IgD-negative memory B cell (primary cell): ENCODE data around the gene TLR6. TPM values are rescaled to one million over a fixed set of nuclear protein-coding genes. Genes with fewer than 3 reads are reported as not detected.
"Not testable (repeated sequence)": the region's sequence is repeated elsewhere in the genome, so short reads cannot be mapped to it uniquely, and the experiment has no call there.

Experiments used
- H3K27ac Mint-ChIP-seq, 3 donors: one replicate each; pipeline ENCODE4 v1.8.0; 2020 to 2022; ENCODE audit warnings: mild to moderate bottlenecking in 3 of 3, mixed read lengths in 3 of 3, moderate library complexity in 1 of 3
- H3K27me3 Mint-ChIP-seq: one replicate; pipeline ENCODE4 v1.8.0; 2021; ENCODE audit warnings: mixed read lengths
- H3K36me3 Mint-ChIP-seq: one replicate; pipeline ENCODE4 v1.8.0; 2020; ENCODE audit warnings: mild to moderate bottlenecking, mixed read lengths
- H3K4me1 Mint-ChIP-seq, 3 donors: one replicate each; pipeline ENCODE4 v1.8.0; 2020 to 2022; ENCODE audit warnings: mixed read lengths in 3 of 3, mild to moderate bottlenecking in 1 of 3
- H3K4me3 Mint-ChIP-seq, 4 donors: one replicate each; pipeline ENCODE4 v1.8.0; 2020 to 2022; ENCODE audit warnings: mild to moderate bottlenecking in 4 of 4, mixed read lengths in 4 of 4, moderate library complexity in 3 of 4
- H3K9me3 Mint-ChIP-seq, 3 donors: one replicate each; pipeline ENCODE4 v1.8.0; 2020 to 2021; ENCODE audit warnings: mixed read lengths in 3 of 3, mild to moderate bottlenecking in 1 of 3
- polyA plus RNA-seq: library from polyadenylated mRNA; unstranded; fragments of 300-500 nt; fragmentation: Illumina TruSeq; gene quantifications from one replicate; pipeline ENCODE4 v1.2.3, GENCODE V29; 2021

TLR6 gene
- polyA plus RNA-seq, 1 donor from 2014 or later: 13.6 TPM

DNA sequence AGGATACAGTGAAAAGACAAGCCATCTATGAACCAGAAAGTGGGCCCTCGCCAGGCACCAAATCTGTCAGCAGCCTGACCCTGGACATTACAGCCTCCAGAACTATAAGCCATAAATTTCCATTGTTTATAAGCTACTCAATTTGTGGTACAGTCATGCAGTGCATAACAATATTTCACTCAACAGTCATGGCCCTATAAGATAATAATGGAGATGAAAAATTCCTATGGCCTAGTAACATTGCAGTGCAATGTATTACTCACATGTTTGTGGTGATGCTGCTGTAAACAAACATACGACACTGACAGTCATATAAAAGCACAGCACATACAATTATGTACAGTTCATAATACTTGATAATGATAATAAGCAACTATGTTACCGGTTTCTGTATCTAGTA is 34.9 kb downstream of the TLR6 start:
- H3K27ac Mint-ChIP-seq: peak overlapping the region in 1 of 3 donors; percentile 26
- peaks cover 32 to 39% (median 33%) of the 10 kb centered on the region in 3 donors for H3K4me1 Mint-ChIP-seq
- H3K4me3 Mint-ChIP-seq: peak overlapping the region in 1 of 4 donors; percentile 4
- H3K27me3 Mint-ChIP-seq: no peaks in the 10 kb centered on the region
- H3K9me3 Mint-ChIP-seq: peaks cover 8 to 13% (median 8%) of the 10 kb centered on the region in 3 donors
- H3K36me3 Mint-ChIP-seq: peaks cover 7% of the 10 kb centered on the region

DNA sequence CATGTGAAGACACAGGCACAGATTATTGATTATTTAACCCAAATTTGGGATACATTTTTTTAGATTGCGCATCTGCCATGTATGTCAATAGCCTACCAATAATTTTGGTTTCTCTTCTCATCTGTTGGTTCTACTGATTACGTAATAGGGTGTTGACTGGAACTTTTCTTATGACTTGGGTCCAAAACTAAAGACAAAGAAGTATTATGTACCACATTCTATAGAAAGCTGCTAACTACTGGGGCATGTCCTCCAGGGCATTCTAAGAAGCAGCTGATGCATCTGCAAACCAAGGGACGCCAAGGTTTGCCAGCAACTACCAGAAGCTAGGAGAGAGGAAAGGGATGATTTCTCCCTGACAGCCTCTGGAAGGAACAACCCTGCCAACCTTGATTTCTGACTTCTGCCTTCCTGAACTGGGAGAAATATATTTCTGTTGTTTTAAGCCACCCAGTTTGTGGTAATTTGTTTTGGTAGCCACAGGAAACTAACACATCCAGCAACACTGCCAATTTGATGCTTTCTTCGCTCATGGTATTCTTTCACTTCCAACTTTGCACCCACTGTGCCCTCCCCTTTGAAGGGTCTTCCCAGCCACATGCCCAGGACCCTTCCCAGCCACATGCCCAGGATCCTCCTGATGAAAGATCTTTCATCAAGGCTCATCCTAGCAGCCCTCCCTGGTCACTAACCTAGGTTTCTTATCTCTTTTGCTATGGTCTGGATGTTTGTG is 36.1 kb downstream of the TLR6 start:
- H3K27ac Mint-ChIP-seq: peak overlapping the region; percentile 59 to 94 (median 90)

DNA sequence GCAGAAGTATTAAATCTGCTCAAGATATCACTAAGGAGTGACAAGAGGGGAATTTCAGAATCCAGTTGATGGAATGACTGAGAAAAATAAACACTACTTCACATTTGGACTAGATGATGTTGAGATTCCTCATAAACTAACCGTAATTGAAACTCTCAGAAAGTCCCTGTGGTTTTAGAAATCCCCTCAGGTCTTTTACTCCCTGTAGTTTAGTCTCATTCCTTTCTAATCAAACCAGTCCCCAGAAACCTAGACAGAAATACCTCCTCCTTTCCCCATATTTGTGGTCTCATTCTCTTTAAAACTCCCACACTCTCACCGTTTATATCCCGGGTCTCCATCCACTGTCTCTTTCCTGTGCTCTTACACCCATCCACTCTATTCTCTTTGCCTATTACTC is 37.0 kb downstream of the TLR6 start:
- peaks cover 39 to 46% (median 40%) of the 10 kb centered on the region in 3 donors for H3K4me1 Mint-ChIP-seq
- peak overlapping the region; percentile 59 to 94 (median 90) for H3K27ac Mint-ChIP-seq
- peak overlapping the region in 2 of 4 donors; percentile 55 to 68 for H3K4me3 Mint-ChIP-seq
- H3K27me3 Mint-ChIP-seq: no peaks in the 10 kb centered on the region
- peaks cover 7% of the 10 kb centered on the region for H3K36me3 Mint-ChIP-seq
- H3K9me3 Mint-ChIP-seq: peaks cover 8 to 9% (median 8%) of the 10 kb centered on the region in 3 donors

More for the DNA sequence above, 36.1 kb downstream of the TLR6 start:
- no peaks in the 10 kb centered on the region for H3K27me3 Mint-ChIP-seq
- H3K4me3 Mint-ChIP-seq: peak overlapping the region in 3 of 4 donors; percentile 21 to 89 (median 82)
- H3K4me1 Mint-ChIP-seq: peaks cover 39 to 46% (median 45%) of the 10 kb centered on the region in 3 donors
- H3K9me3 Mint-ChIP-seq: peaks cover 8 to 13% (median 8%) of the 10 kb centered on the region in 3 donors
- H3K36me3 Mint-ChIP-seq: peaks cover 7% of the 10 kb centered on the region

DNA sequence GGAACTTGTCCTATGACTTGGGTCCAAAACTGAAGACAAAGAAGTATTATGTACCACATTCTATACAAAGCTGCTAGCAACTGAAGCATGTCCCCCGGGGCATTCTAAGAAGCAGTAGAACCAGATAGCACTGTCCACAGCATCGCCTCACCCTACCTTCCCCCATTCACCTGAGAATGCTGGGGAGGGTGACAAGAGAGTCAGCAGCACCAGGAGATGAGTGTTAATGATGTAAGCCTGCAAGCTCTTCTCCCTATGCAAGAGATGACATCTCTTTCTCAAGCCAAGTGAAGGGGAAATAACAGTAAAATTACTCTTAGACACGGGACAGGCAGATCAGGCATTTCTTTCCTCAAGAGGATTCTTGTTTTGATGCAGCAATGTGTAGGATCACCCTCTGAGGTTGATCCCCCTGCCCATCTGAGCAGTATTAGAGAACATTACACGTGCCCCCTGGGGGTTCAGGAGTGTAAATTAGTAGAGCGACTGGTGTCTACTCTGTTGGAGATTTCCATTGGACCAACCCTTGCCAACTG is 38.1 kb downstream of the TLR6 start:
- no peaks in the 10 kb centered on the region for H3K27me3 Mint-ChIP-seq
- H3K4me1 Mint-ChIP-seq: peaks cover 41 to 48% (median 42%) of the 10 kb centered on the region in 3 donors
- peak overlapping the region in 3 of 4 donors; percentile 3 to 65 (median 32) for H3K4me3 Mint-ChIP-seq
- peaks cover 6 to 9% (median 9%) of the 10 kb centered on the region in 3 donors for H3K9me3 Mint-ChIP-seq
- H3K27ac Mint-ChIP-seq: peak overlapping the region in 2 of 3 donors; percentile 59 to 94
- H3K36me3 Mint-ChIP-seq: peaks cover 9% of the 10 kb centered on the region

- no peaks in the 10 kb centered on the region for H3K27me3 Mint-ChIP-seq
- peaks cover 37 to 48% (median 43%) of the 10 kb centered on the region in 3 donors for H3K4me1 Mint-ChIP-seq
- peaks cover 2% of the 10 kb centered on the region for H3K36me3 Mint-ChIP-seq
- H3K9me3 Mint-ChIP-seq: peaks cover 0 to 3% (median 0%) of the 10 kb centered on the region in 3 donors
- peak overlapping the region; percentile 15 to 60 (median 30) for H3K4me3 Mint-ChIP-seq
- peak overlapping the region; percentile 84 to 94 (median 92) for H3K27ac Mint-ChIP-seq
Measured at GRCh38 chr4:38815885-38816782, 40.5 kb downstream of the TLR6 start.

DNA sequence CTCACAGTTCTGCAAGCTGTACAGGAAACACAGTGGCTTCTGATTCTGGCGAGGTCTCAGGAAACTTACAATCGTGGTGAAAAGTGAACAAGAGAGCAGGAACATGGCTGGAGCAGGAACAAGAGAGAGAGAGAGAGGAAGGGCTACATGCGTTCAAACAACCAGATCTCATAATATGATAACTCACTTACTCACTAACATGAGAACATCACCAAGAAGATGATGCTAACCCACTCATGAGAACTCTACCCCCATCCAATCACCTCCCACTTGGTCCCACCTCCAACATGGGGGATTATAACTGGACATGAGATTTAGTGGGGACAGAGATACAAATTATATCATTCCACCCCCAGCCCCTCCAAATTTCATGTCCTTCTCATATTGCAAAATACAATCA is 42.2 kb downstream of the TLR6 start:
- peaks cover 2% of the 10 kb centered on the region for H3K36me3 Mint-ChIP-seq
- H3K9me3 Mint-ChIP-seq: peaks cover 0 to 3% (median 0%) of the 10 kb centered on the region in 3 donors
- peaks cover 22 to 37% (median 34%) of the 10 kb centered on the region in 3 donors for H3K4me1 Mint-ChIP-seq
- no peaks in the 10 kb centered on the region for H3K27me3 Mint-ChIP-seq
- H3K4me3 Mint-ChIP-seq: no peak overlapping the region
- H3K27ac Mint-ChIP-seq: peak overlapping the region in 1 of 3 donors; percentile 14

DNA sequence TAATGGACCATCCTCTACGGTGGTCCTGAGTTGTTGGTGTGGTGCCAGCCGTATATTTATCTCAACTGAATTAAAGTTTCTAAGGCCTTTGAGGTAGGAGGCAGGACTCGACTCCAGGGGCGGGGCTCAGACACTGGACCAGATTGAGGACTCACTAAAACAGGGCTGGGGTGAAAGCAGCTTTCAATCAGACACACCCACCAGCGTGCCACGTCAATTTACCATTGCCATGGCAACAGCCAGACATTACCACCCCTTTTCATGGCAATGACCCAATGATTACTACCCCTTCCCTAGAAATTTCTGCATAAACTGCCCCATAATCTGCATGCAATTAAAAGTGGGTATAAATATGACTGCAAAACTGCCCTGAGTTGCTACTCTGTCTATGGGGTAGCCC is 45.3 kb downstream of the TLR6 start:
- H3K9me3 Mint-ChIP-seq: peaks cover 0 to 3% (median 0%) of the 10 kb centered on the region in 3 donors
- no peaks in the 10 kb centered on the region for H3K27me3 Mint-ChIP-seq
- H3K27ac Mint-ChIP-seq: no peak overlapping the region
- peak overlapping the region in 1 of 4 donors; percentile 51 for H3K4me3 Mint-ChIP-seq
- H3K36me3 Mint-ChIP-seq: peaks cover 2% of the 10 kb centered on the region
- peaks cover 10 to 21% (median 18%) of the 10 kb centered on the region in 3 donors for H3K4me1 Mint-ChIP-seq

DNA sequence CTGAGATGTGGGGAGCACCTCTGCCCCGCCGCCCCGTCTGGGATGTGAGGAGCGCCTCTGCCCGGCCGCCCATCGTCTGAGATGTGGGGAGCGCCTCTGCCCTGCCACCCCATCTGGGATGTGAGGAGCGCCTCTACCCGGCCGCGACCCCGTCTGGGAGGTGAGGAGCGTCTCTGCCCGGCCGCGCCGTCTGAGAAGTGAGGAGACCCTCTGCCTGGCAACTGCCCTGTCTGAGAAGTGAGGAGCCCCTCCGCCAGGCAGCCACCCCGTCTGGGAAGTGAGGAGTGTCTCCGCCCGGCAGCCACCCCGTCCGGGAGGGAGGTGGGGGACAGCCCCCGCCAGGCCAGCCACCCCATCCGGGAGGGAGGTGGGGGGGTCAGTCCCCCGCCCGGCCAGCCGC is 49.2 kb downstream of the TLR6 start:
- H3K4me1 Mint-ChIP-seq: peaks cover 17 to 32% (median 28%) of the 10 kb centered on the region in 3 donors
- H3K4me3 Mint-ChIP-seq, H3K36me3 Mint-ChIP-seq, H3K27me3 Mint-ChIP-seq, H3K27ac Mint-ChIP-seq, H3K9me3 Mint-ChIP-seq: not testable (repeated sequence)

GRCh38 chr4:38806251-38806650 is 50.4 kb downstream of the TLR6 start:
- H3K4me1 Mint-ChIP-seq: peaks cover 20 to 36% (median 35%) of the 10 kb centered on the region in 3 donors
- peak overlapping the region; percentile 88 to 97 (median 89) for H3K27ac Mint-ChIP-seq
- peaks cover 10% of the 10 kb centered on the region for H3K36me3 Mint-ChIP-seq

DNA sequence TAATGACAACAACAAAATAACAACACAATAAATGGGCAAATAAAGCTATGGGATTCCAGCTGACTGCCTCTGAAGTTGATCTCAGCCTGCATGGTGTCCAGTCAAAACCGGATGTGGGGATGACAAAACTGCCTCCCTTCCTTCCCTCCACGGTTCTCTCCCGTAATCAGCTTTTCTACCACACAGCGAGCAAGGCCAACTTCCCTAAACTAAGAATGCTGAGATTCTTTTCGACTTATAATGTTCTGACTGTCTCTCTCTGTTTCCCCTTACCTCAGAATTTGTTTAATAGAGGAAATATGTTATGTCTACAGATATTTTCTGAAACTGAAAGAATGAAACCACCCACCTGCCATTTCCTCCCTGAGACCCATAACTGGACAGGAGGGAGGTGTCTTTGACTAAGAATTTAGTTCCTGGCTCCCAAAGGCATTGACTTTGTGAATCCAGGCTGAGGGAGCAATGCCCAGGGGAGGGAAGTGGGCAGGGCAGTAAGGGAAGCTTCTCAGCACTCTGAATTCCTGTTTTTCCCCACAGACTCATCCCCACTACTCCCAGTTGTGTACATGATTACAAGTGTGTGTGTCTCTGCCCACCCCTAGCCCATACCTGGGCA is 51.0 kb downstream of the TLR6 start:
- peak overlapping the region; percentile 75 to 95 (median 88) for H3K4me3 Mint-ChIP-seq
- no peaks in the 10 kb centered on the region for H3K27me3 Mint-ChIP-seq
- H3K36me3 Mint-ChIP-seq: peaks cover 14% of the 10 kb centered on the region
- peaks cover 3 to 5% (median 5%) of the 10 kb centered on the region in 3 donors for H3K9me3 Mint-ChIP-seq
- H3K4me1 Mint-ChIP-seq: peaks cover 20 to 41% (median 38%) of the 10 kb centered on the region in 3 donors
- peak overlapping the region; percentile 88 to 97 (median 89) for H3K27ac Mint-ChIP-seq

More at GRCh38 chr4:38806251-38806650, 50.4 kb downstream of the TLR6 start:
- H3K4me3 Mint-ChIP-seq: peak overlapping the region; percentile 75 to 95 (median 88)
- not testable (repeated sequence) for H3K9me3 Mint-ChIP-seq, H3K27me3 Mint-ChIP-seq

DNA sequence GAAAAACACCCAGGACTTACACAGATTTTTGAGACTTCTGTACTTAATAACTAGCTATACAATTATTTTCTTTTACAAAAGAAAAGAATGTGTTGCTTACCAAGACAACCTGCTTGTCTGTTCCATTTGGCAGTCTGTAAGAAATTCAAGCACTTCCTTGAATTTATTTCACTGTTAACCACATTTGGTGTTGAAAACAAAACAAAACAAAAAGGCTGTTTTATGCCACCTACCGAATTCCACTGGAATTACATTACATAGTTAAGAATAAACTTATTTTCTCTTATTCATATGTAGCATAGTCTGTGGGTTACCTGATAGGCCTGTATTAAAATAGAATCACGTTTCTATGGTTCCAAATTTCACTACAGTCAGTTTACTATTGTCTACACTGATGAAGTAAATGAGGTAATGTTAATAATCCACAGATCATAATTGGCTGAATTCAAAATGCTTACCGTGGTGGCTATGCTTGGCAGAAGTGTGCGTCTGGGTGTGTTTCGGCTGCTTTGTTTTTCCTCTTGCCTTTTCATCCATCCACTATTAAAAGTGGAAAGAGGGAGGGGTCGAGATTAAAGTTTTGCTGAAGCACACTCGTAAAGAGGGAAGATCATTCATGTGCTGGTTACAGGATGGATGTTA is 51.8 kb downstream of the TLR6 start, which contains the start of gene TLR1:
TSS of gene TLR1 (minus strand) at position 138 of the 642 bp plus-strand sequence. CDS start 5,960 bp downstream, outside the sequence.
- peaks cover 21% of the 10 kb centered on the region for H3K36me3 Mint-ChIP-seq
- H3K27me3 Mint-ChIP-seq: no peaks in the 10 kb centered on the region
- peak within 1 kb of the TSS; percentile 82 to 98 (median 94) for H3K4me3 Mint-ChIP-seq
- H3K9me3 Mint-ChIP-seq: peaks cover 9 to 14% (median 10%) of the 10 kb centered on the region in 3 donors
- peaks cover 24 to 45% (median 40%) of the 10 kb centered on the region in 3 donors for H3K4me1 Mint-ChIP-seq
- peak within 1 kb of the TSS; percentile 88 to 97 (median 89) for H3K27ac Mint-ChIP-seq

DNA sequence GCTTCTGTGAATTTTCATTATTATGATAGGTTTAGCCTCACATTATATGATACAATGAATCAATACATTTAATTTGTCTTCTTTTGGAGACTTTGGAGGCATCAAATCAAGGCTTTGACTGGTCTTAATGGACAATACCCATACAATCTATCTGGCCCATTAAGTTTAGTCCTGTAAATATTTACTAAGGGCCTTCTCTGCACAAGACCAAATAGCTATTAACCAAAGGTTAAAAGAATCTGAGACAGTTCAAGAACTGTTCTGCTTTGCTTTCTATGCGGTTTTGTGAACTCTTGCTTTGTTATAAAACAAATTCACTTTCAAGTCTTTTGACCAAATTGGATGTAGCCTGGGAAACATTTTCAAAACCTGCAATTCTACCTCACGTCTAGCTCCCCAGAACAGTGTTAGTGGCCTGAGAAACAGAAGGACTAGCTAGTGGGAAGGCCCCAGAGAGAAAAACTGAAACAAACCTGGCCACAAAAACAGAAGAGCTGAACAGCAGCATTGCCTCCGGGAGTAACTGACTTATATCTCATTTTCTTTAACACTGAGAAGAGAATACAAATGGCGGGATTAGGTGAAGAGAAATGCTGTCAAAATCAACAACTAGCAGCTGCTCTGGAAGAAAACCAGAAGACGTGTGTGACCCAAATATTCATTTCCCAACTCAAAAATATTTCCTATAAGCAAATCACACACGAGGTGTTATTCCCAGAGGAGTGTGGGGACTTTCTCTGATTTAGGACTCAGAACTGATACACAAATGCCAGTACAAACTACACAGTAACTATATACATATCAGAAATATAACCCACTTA is 52.6 kb downstream of the TLR6 start:
- peaks cover 13 to 17% (median 14%) of the 10 kb centered on the region in 3 donors for H3K9me3 Mint-ChIP-seq
- H3K36me3 Mint-ChIP-seq: peaks cover 27% of the 10 kb centered on the region
- H3K27me3 Mint-ChIP-seq: no peaks in the 10 kb centered on the region
- peak overlapping the region; percentile 88 to 97 (median 89) for H3K27ac Mint-ChIP-seq
- H3K4me1 Mint-ChIP-seq: peaks cover 25 to 46% (median 39%) of the 10 kb centered on the region in 3 donors
- peak overlapping the region; percentile 82 to 98 (median 94) for H3K4me3 Mint-ChIP-seq
